ENCODE data around the gene TLE1. TPM values are rescaled to one million over a fixed set of nuclear protein-coding genes. Genes with fewer than 3 reads are reported as not detected.

The TLE1 gene
- total RNA-seq, 1 experiment from 2014 or later, result 79.3 TPM

DNA sequence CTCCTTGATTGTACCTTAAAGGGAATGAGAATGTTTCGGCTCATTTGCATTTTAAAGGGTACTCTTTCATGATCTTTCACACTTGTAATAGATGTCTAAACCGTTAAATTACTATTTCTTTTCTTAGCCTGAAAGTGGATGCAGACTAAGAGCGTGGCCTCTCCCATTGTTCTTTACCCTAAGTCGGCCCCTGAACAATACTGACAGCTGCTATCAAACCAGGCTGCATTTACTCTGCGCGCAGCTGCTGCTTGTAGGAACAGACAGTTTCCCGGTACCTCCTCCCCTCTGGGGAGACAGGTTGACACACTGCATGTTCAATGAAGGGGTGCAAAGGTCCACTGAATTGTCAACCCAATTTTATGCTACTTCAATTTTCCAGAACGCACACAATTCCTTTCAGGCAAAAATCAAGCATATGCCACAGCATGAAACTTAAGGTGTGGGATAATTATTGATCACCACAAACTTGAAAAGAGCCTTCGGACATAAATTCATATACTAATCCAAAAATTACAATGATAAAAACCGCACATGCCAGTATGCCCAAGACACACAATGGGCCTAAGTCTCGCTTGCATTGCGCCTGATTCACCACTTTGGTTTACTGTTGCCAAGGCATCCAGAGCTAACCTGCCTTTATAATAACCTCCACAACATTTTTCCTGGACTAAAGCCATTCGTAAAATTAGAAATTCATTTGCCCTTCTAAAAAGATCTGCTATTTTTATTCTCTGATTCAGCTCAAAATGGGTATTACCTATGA is 39.7 kb downstream of the TLE1 start:
- Histone ChIP-seq H2BK5ac (ENCODE audit: insufficient read length, low read length) (no peak overlapping the region), H3K23me2 (ENCODE audit: insufficient read length, low read depth, low read length, poor library complexity, severe bottlenecking) (no peaks in the 10 kb centered on the region), H4K20me1 (ENCODE audit: control insufficient read depth, insufficient read depth, insufficient read length) (no peaks in the 10 kb centered on the region), H3K56ac (ENCODE audit: insufficient read length, low read depth, low read length) (no peak overlapping the region), H3K79me1 (ENCODE audit: insufficient read depth, low read depth, low read length, poor library complexity, severe bottlenecking) (no peaks in the 10 kb centered on the region), H3K18ac (ENCODE audit: insufficient read length, low read depth, low read length) (no peak overlapping the region), H2BK12ac (ENCODE audit: insufficient read length, low read depth, low read length) (no peak overlapping the region), H3K79me2 (ENCODE audit: insufficient read depth, low read length) (peaks cover 10% of the 10 kb centered on the region; the same call in 1 of the 2 replicates), H2AK5ac (ENCODE audit: insufficient read length, low read length) (no peak overlapping the region), H4K91ac (ENCODE audit: insufficient read length, low read depth, low read length) (no peak overlapping the region), H4K5ac (ENCODE audit: insufficient read length, low read depth, low read length) (no peak overlapping the region), H3T11ph (ENCODE audit: low read length) (no peak overlapping the region), H3K23ac (ENCODE audit: insufficient read length, low read depth, low read length) (no peak overlapping the region), H3K4me2 (ENCODE audit: insufficient read depth, insufficient read length, low read length) (no peak overlapping the region), H4K8ac (replicated peaks; ENCODE audit: insufficient read length, low read depth, low read length) (no peak overlapping the region), H2AFZ (ENCODE audit: low read length) (no peak overlapping the region), H3K14ac (ENCODE audit: insufficient read depth, low read length) (no peak overlapping the region), H3K9ac (ENCODE audit: extremely low read depth, insufficient read length, low read length) (no peak overlapping the region), H3K27me3 (ENCODE audit: insufficient read depth, low read length) (no peaks in the 10 kb centered on the region), H2BK15ac (ENCODE audit: low read depth, low read length) (no peak overlapping the region), H3K9me3 (ENCODE audit: control insufficient read depth, low read depth, low read length) (no peaks in the 10 kb centered on the region), H3K27ac (ENCODE audit: insufficient read length, low read depth, low read length) (no peak overlapping the region), H2BK20ac (ENCODE audit: low read depth, low read length, poor library complexity, severe bottlenecking) (no peak overlapping the region), H2BK120ac (ENCODE audit: low read depth, low read length, poor library complexity, severe bottlenecking) (no peak overlapping the region), H3K4me1 (ENCODE audit: insufficient read depth, low read length) (peaks cover 12% of the 10 kb centered on the region; the same call in 1 of the 2 replicates), H3K4ac (ENCODE audit: low read depth, low read length) (no peak overlapping the region)
- peaks cover 68 to 78% of the 10 kb centered on the region in 2 experiments for H3K4me1 Mint-ChIP-seq
- no peaks in the 10 kb centered on the region for H3K9me3 Mint-ChIP-seq
- no peak for DNase-seq
- no CpG with 5 or more reads among the region's 13 CpGs for WGBS (ENCODE audit: extremely low coverage, insufficient read length, low lambda C conversion rate)
- peaks cover 23 to 48% (median 43%) of the 10 kb centered on the region in 3 experiments; a peak in 6 of 7 replicates for H3K36me3 Mint-ChIP-seq (ENCODE audit: insufficient read depth in 1 of 3, low read depth in 3 of 3)
- peak overlapping the region in 2 of 3 experiments; percentile 34 to 93; a peak in 4 of 7 replicates for H3K27ac Mint-ChIP-seq
- TF ChIP-seq, protein P1, sequence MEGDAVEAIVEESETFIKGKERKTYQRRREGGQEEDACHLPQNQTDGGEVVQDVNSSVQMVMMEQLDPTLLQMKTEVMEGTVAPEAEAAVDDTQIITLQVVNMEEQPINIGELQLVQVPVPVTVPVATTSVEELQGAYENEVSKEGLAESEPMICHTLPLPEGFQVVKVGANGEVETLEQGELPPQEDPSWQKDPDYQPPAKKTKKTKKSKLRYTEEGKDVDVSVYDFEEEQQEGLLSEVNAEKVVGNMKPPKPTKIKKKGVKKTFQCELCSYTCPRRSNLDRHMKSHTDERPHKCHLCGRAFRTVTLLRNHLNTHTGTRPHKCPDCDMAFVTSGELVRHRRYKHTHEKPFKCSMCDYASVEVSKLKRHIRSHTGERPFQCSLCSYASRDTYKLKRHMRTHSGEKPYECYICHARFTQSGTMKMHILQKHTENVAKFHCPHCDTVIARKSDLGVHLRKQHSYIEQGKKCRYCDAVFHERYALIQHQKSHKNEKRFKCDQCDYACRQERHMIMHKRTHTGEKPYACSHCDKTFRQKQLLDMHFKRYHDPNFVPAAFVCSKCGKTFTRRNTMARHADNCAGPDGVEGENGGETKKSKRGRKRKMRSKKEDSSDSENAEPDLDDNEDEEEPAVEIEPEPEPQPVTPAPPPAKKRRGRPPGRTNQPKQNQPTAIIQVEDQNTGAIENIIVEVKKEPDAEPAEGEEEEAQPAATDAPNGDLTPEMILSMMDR (conservative IDR thresholded peaks at IDR 0.05), result no peak
- H3K4me3 Mint-ChIP-seq, result peak overlapping the region in 1 of 2 experiments; percentile 25; a peak in 2 of 5 replicates
- no peaks in the 10 kb centered on the region; the same call in 1 of the 2 replicates for H3K27me3 Mint-ChIP-seq (ENCODE audit: low read depth)
